Measurements from ENCODE around the gene PHYH. TPM values are rescaled to one million over a fixed set of nuclear protein-coding genes. Genes with fewer than 3 reads are reported as not detected.
"Not testable (repeated sequence)": the region's sequence is repeated elsewhere in the genome, so short reads cannot be mapped to it uniquely, and the experiment has no call there.

The PHYH gene
- total and polyA plus RNA-seq, 7 donors: 23.3 to 193 (median 43.2) TPM

GRCh38 chr10:13247784-13248183 is 52.1 kb downstream of the PHYH start:
- Histone ChIP-seq H3K9me3 (no peaks in the 10 kb centered on the region), H3K27ac (no peak overlapping the region), H3K36me3 (no peaks in the 10 kb centered on the region), H3K27me3 (no peaks in the 10 kb centered on the region), H3K4me3 (no peak overlapping the region), H3K4me1 (no peaks in the 10 kb centered on the region)
- TF ChIP-seq, protein P1, sequence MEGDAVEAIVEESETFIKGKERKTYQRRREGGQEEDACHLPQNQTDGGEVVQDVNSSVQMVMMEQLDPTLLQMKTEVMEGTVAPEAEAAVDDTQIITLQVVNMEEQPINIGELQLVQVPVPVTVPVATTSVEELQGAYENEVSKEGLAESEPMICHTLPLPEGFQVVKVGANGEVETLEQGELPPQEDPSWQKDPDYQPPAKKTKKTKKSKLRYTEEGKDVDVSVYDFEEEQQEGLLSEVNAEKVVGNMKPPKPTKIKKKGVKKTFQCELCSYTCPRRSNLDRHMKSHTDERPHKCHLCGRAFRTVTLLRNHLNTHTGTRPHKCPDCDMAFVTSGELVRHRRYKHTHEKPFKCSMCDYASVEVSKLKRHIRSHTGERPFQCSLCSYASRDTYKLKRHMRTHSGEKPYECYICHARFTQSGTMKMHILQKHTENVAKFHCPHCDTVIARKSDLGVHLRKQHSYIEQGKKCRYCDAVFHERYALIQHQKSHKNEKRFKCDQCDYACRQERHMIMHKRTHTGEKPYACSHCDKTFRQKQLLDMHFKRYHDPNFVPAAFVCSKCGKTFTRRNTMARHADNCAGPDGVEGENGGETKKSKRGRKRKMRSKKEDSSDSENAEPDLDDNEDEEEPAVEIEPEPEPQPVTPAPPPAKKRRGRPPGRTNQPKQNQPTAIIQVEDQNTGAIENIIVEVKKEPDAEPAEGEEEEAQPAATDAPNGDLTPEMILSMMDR (IDR thresholded peaks at IDR 0.05): no peak
- no peak for TF ChIP-seq EP300 (IDR thresholded peaks at IDR 0.05)
- no peak for TF ChIP-seq POLR2AphosphoS5 (IDR thresholded peaks at IDR 0.05)
- TF ChIP-seq POLR2A (IDR thresholded peaks at IDR 0.05): no peak
- 91 to 96% methylated on average over 4 of the region's 4 CpGs for WGBS, 2 donors
- intact Hi-C loops (cut with DNase I): no loop called here
- no peak for DNase-seq

- no peak for DNase-seq
- Histone ChIP-seq H3K36me3 (no peaks in the 10 kb centered on the region), H3K4me1 (no peaks in the 10 kb centered on the region), H3K4me3 (no peak overlapping the region), H3K9me3 (no peaks in the 10 kb centered on the region), H3K27me3 (no peaks in the 10 kb centered on the region), H3K27ac (no peak overlapping the region)
- WGBS, 2 donors: 83 to 84% methylated on average over 9 of the region's 9 CpGs
- intact Hi-C loops (cut with DNase I): no loop called here
- TF ChIP-seq EP300 (IDR thresholded peaks at IDR 0.05): no peak
- no peak for TF ChIP-seq POLR2A (IDR thresholded peaks at IDR 0.05)
- TF ChIP-seq, protein P1 (IDR thresholded peaks at IDR 0.05): no peak
- TF ChIP-seq POLR2AphosphoS5 (IDR thresholded peaks at IDR 0.05): no peak
These were observed 52.6 kb downstream of the PHYH start for GRCh38 chr10:13247246-13247645.

DNA sequence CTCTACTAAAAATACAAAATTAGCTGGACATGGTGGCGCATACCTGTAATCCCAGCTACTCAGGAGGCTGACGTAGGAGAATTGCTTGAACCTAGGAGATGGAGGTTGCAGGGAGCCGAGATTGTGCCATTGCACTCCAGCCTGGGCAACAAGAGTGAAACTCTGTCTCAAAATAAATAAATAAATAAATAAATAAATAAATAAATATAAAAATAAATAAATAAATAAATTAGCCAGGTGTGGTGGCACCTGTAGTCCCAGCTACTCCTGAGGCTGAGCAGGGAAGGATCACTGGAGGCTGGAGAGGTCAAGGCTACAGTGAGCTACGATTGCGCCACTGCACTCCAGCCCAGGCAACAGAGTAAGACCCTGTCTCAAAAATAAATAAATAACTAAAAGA is 57.6 kb downstream of the PHYH start:
- not testable (repeated sequence) for H3K27ac ChIP-seq

GRCh38 chr10:13241613-13242012 is 58.3 kb downstream of the PHYH start:
- no peaks in the 10 kb centered on the region for H3K36me3 ChIP-seq
- TF ChIP-seq POLR2A (IDR thresholded peaks at IDR 0.05) (no peak), POLR2AphosphoS5 (IDR thresholded peaks at IDR 0.05) (no peak), EP300 (IDR thresholded peaks at IDR 0.05) (no peak)
- TF ChIP-seq, protein P1 (IDR thresholded peaks at IDR 0.05): no peak
- H3K4me1 ChIP-seq: no peaks in the 10 kb centered on the region
- intact Hi-C loops (cut with DNase I): no loop called here
- H3K4me3 ChIP-seq: no peak overlapping the region
- 90% methylated on average over 3 of the region's 3 CpGs for WGBS, 2 donors
- H3K9me3 ChIP-seq: no peaks in the 10 kb centered on the region
- no peak overlapping the region for H3K27ac ChIP-seq
- H3K27me3 ChIP-seq: no peaks in the 10 kb centered on the region
- no peak for DNase-seq

More for the DNA sequence above, 57.6 kb downstream of the PHYH start:
- DNase-seq; H3K36me3 ChIP-seq; H3K4me3 ChIP-seq; intact Hi-C loops (cut with DNase I); H3K9me3 ChIP-seq; H3K4me1 ChIP-seq; H3K27me3 ChIP-seq: not testable (repeated sequence)
- WGBS, 2 donors: 85 to 98% methylated on average over 5 of the region's 5 CpGs

DNA sequence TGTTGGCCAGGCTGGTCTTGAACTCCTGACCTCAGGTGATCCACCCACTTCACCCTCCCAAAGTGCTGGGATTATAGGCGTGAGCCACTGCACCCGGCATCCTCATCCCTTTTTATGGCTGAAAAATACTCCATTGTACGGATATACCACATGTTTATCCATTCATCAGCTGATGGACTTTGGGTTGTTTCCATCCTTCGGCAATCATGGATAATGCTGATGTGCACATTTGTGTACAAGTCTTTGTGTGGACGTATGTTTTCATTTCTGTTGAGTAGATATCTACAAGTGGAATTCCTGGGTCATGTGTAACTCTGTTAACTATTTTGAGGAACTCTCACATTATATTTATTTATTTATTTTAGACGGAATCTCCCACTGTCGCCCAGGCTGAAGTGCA is 59.9 kb downstream of the PHYH start:
- Histone ChIP-seq H3K36me3 (no peaks in the 10 kb centered on the region), H3K4me3 (no peak overlapping the region), H3K27me3 (no peaks in the 10 kb centered on the region), H3K27ac (no peak overlapping the region), H3K9me3 (no peaks in the 10 kb centered on the region), H3K4me1 (no peaks in the 10 kb centered on the region)
- WGBS, 2 donors: 84 to 92% methylated on average over 7 of the region's 7 CpGs
- TF ChIP-seq POLR2A (IDR thresholded peaks at IDR 0.05) (no peak), EP300 (IDR thresholded peaks at IDR 0.05) (no peak), POLR2AphosphoS5 (IDR thresholded peaks at IDR 0.05) (no peak)
- TF ChIP-seq, protein P1 (IDR thresholded peaks at IDR 0.05): no peak
- intact Hi-C loops (cut with DNase I): no loop called here
- DNase-seq: peak; percentile 2

Measured in sigmoid colon (tissue), 7 donors.